DND-41 (cell line): Measurements from ENCODE around the gene EPS8L3.
A peak's percentile ranks its signal among the peaks of the same experiment; 100 is the strongest.

Source experiments
- ATAC-seq: fragments of 200-7000 bp; cut with Tn5 transposase; 3 replicates; pipeline ENCODE4 v1.9.1; 2021; ENCODE audit warnings: low read depth; ENCODE audit not compliant: insufficient read depth
- DNase-seq: peaks from one replicate; pipeline ENCODE4 v3.0.0-alpha.2; 2020
- H2AFZ ChIP-seq: 2 replicates; pipeline ENCODE4 v1.6.0; 2012; ENCODE audit warnings: low read depth, low read length
- H3K27ac ChIP-seq: 2 replicates; pipeline ENCODE4 v1.5.1; 2012; ENCODE audit warnings: low read length, inconsistent platforms
- H3K27me3 ChIP-seq: fragments of 200-600 bp; sonication (generic); 2 replicates; pipeline ENCODE4 v1.6.0; 2012; ENCODE audit warnings: low read length, mild to moderate bottlenecking, inconsistent platforms; ENCODE audit not compliant: insufficient read depth, poor library complexity
- H3K36me3 ChIP-seq: 2 replicates; pipeline ENCODE4 v1.5.1; 2012; ENCODE audit warnings: low read length, inconsistent platforms; ENCODE audit not compliant: insufficient read depth
- H3K4me1 ChIP-seq: 2 replicates; pipeline ENCODE4 v1.5.1; 2012; ENCODE audit warnings: mild to moderate bottlenecking, low read length; ENCODE audit not compliant: insufficient read depth
- H3K4me2 ChIP-seq: 2 replicates; pipeline ENCODE4 v1.6.0; 2012; ENCODE audit warnings: mild to moderate bottlenecking, moderate library complexity, low read length, inconsistent platforms; ENCODE audit not compliant: insufficient read depth
- H3K4me3 ChIP-seq, 2 experiments: fragments of 200-600 bp in 1 of 2; shearing (Covaris generic) in 1 of 2; 2 replicates each; pipeline ENCODE4 v1.5.1; 2012 to 2016; ENCODE audit warnings: inconsistent platforms in 2 of 2, low read length in 2 of 2, mild to moderate bottlenecking in 2 of 2, low read depth in 1 of 2, moderate library complexity in 1 of 2
- H3K79me2 ChIP-seq: 2 replicates; pipeline ENCODE4 v1.6.0; 2012; ENCODE audit warnings: low read length, inconsistent platforms; ENCODE audit not compliant: insufficient read depth
- H3K9ac ChIP-seq: 2 replicates; pipeline ENCODE4 v1.6.0; 2012; ENCODE audit warnings: low read depth, mild to moderate bottlenecking, inconsistent platforms, low read length, moderate library complexity
- H3K9me3 ChIP-seq: 2 replicates; pipeline ENCODE4 v1.5.1; 2012; ENCODE audit warnings: low read length, moderate library complexity, mild to moderate bottlenecking, inconsistent platforms; ENCODE audit not compliant: insufficient read depth, severe bottlenecking
- H4K20me1 ChIP-seq: 2 replicates; pipeline ENCODE4 v1.6.0; 2012; ENCODE audit warnings: low read length; ENCODE audit not compliant: insufficient read depth
- EZH2 ChIP-seq: IDR thresholded peaks from 3 replicates; pipeline ENCODE4 v1.6.1; 2012; ENCODE audit warnings: borderline replicate concordance, low read depth, mild to moderate bottlenecking, moderate library complexity, low read length, inconsistent platforms; ENCODE audit not compliant: severe bottlenecking
- TF ChIP-seq, protein P1 (sequence below): IDR thresholded peaks from 2 replicates; pipeline ENCODE4 v1.5.1; 2012; ENCODE audit warnings: borderline replicate concordance, low read length, moderate library complexity, mild to moderate bottlenecking; ENCODE audit not compliant: poor library complexity, severe bottlenecking; ENCODE audit errors: extremely low read depth

EPS8L3 gene

DNA sequence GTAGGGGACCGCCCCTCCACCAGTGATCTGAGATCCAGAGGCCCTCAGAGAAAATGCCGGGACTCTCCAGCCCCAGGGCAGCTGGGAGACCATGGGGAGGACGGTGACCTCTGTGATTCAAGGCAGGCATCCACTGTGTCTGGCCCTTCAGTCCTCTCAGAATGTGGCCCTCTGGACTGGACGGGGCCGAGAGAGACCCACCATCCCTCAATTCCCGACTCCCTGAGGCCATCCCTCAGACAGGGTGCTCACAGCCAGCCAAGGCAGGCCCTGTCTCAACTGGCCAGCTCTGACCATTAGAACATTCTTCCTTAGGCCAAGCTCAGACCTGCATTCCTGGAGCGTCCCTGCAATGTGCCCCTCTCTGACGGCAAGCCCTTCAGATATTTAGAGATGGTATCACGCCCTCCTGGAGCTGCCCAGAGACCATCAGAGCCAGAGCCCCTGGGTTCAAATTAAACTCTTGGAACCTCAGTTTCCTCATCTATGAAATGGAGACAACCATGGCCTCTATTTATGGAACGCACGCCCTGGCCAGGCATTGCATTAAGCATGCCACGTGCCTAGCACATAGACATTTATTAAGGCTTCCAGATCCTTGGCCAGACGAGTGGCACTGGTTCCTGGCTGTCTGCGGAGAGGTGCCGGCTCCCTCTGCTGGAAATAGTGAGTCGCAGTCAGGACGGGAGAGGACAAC, 9.6 kb upstream of the EPS8L3 start:
- H2AFZ ChIP-seq, result peak overlapping the region; percentile 69; the same call in 1 of the 2 replicates
- peak; percentile 84 for DNase-seq
- TF ChIP-seq, protein P1, sequence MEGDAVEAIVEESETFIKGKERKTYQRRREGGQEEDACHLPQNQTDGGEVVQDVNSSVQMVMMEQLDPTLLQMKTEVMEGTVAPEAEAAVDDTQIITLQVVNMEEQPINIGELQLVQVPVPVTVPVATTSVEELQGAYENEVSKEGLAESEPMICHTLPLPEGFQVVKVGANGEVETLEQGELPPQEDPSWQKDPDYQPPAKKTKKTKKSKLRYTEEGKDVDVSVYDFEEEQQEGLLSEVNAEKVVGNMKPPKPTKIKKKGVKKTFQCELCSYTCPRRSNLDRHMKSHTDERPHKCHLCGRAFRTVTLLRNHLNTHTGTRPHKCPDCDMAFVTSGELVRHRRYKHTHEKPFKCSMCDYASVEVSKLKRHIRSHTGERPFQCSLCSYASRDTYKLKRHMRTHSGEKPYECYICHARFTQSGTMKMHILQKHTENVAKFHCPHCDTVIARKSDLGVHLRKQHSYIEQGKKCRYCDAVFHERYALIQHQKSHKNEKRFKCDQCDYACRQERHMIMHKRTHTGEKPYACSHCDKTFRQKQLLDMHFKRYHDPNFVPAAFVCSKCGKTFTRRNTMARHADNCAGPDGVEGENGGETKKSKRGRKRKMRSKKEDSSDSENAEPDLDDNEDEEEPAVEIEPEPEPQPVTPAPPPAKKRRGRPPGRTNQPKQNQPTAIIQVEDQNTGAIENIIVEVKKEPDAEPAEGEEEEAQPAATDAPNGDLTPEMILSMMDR, result peak; percentile 92
- no peak for TF ChIP-seq EZH2

GRCh38 chr1:109772658-109773202, 9.0 kb upstream of the EPS8L3 start:
- DNase-seq (no peak), ATAC-seq (no peak)
- H3K9ac ChIP-seq, result no peak overlapping the region
- H3K27me3 ChIP-seq, result peaks cover 3% of the 10 kb centered on the region
- no peak overlapping the region for H2AFZ ChIP-seq
- H3K4me1 ChIP-seq, result peaks cover 17% of the 10 kb centered on the region
- TF ChIP-seq EZH2, result no peak
- TF ChIP-seq, protein P1, result no peak
- no peaks in the 10 kb centered on the region for H3K36me3 ChIP-seq
- H3K9me3 ChIP-seq, result no peaks in the 10 kb centered on the region
- no peaks in the 10 kb centered on the region for H3K79me2 ChIP-seq
- no peak overlapping the region for H3K27ac ChIP-seq
- H4K20me1 ChIP-seq, result no peaks in the 10 kb centered on the region
- no peak overlapping the region for H3K4me3 ChIP-seq
- no peak overlapping the region for H3K4me2 ChIP-seq

More for the DNA sequence above, 9.6 kb upstream of the EPS8L3 start:
- Histone ChIP-seq H3K27ac (no peak overlapping the region), H3K4me1 (peaks cover 17% of the 10 kb centered on the region), H3K4me3 (no peak overlapping the region), H3K4me2 (peak overlapping the region; percentile 47), H3K9me3 (no peaks in the 10 kb centered on the region), H3K9ac (no peak overlapping the region), H3K27me3 (peaks cover 3% of the 10 kb centered on the region), H4K20me1 (no peaks in the 10 kb centered on the region), H3K36me3 (no peaks in the 10 kb centered on the region), H3K79me2 (no peaks in the 10 kb centered on the region)
- peak; percentile 91 for ATAC-seq

- no peaks in the 10 kb centered on the region for H4K20me1 ChIP-seq
- no peaks in the 10 kb centered on the region for H3K36me3 ChIP-seq
- H3K9me3 ChIP-seq, result no peaks in the 10 kb centered on the region
- H3K27ac ChIP-seq, result no peak overlapping the region
- H3K27me3 ChIP-seq, result peaks cover 3% of the 10 kb centered on the region
- H2AFZ ChIP-seq, result 0 out of 2 replicates have a peak overlapping the region, but pooled peaks have one; percentile 28
- no peak overlapping the region for H3K9ac ChIP-seq
- ATAC-seq (no peak), DNase-seq (no peak)
- no peaks in the 10 kb centered on the region for H3K79me2 ChIP-seq
- TF ChIP-seq, protein P1, result no peak
- TF ChIP-seq EZH2, result no peak
- H3K4me1 ChIP-seq, result peaks cover 11% of the 10 kb centered on the region
- no peak overlapping the region for H3K4me2 ChIP-seq
- no peak overlapping the region for H3K4me3 ChIP-seq
Observed at GRCh38 chr1:109771712-109772657, 8.3 kb upstream of the EPS8L3 start.
